ENCODE data around the gene DTX3.
"Not testable (repeated sequence)": the region's sequence is repeated elsewhere in the genome, so short reads cannot be mapped to it uniquely, and the experiment has no call there.

The DTX3 gene

DNA sequence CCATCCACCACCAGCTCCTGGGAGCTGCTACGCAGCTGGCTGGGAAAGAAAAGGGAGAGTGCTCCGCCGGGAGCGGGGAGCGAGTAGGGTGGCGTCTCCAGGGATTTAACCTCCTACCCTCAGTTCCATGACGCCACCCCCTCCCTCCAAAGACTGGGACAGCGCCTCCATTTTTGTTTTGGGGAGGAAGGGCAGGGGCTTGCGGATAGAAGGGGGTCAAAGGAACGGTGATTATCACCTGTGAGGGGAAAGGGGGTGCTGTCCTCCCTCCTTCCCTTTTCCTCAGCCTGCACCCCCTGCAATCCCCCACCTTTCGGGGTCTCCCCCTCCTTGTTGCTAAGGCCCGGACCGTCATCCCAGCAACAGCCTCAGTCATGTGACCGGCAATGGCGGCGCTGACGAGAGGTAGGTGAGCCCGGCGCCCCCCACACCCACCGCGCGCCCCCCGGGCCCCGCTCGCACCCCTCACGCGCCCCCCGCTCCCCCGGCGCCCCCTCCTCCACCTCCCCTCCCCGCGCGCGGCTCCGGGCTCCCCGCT is at the start of gene DTX3:
DTX3 (plus strand) TSS at position 371 of the 538 bp plus-strand sequence. CDS start 1,694 bp downstream, outside the sequence.
- no peak for DNase-seq

- DNase-seq, result no peak
Measured at GRCh38 chr12:57554897-57555296, 49.7 kb upstream of the DTX3 start.

DNA sequence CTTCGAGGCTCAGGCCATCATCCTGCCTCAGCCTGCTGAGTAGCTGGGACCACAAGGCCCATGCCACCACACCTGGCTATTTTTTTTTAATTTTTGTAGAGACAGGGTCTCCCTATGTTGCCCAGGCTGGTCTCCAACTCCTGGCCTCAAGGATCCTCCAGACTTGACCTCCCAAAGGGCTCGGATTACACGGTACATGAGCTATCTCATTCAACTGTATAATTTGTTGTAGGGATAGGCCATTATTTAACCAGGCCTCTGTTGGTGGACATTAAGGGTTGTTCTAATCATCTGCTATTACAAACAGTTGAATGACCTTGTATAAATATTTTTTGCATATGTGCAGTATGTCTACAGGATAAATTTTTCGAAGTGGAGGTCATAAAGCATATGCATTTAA is 45.8 kb upstream of the DTX3 start:
- no peak for DNase-seq

DNA sequence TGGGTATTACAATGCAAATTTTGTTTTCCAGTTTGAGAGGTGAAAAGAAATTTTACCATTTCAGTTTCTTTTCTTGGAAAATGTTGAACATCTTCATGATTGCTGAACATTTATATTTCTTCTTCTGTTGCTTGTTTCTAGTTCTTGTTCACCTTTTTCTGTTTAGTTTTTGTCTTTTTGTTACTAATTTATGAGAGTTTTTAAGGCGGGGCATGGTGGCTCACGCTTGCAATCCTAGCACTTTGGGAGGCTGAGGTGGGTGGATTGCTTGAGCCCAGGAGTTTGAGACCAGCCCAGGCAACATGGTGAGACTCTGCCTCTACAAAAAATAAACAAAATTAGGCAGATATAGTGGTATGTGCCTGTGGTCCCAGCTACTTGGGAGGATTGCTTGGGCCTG is 44.1 kb upstream of the DTX3 start:
- DNase-seq, result no peak

GRCh38 chr12:57561117-57561516 is 43.5 kb upstream of the DTX3 start:
- DNase-seq, result not testable (repeated sequence)

DNA sequence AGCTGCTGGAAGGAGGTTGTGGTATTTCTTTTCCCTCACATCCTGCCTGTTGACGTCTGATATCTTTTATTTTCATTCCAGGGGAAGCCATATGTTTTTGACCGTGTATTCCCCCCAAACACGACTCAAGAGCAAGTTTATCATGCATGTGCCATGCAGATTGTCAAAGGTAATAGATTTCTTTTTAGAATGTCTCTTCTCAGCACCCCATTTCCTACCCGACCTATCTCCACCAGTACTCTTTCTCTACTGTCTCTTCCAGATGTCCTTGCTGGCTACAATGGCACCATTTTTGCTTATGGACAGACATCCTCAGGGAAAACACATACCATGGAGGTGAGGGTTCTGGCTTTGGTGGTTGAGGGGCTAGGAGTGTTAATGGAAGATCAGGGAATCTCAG is 41.3 kb upstream of the DTX3 start:
- no peak for DNase-seq

DNA sequence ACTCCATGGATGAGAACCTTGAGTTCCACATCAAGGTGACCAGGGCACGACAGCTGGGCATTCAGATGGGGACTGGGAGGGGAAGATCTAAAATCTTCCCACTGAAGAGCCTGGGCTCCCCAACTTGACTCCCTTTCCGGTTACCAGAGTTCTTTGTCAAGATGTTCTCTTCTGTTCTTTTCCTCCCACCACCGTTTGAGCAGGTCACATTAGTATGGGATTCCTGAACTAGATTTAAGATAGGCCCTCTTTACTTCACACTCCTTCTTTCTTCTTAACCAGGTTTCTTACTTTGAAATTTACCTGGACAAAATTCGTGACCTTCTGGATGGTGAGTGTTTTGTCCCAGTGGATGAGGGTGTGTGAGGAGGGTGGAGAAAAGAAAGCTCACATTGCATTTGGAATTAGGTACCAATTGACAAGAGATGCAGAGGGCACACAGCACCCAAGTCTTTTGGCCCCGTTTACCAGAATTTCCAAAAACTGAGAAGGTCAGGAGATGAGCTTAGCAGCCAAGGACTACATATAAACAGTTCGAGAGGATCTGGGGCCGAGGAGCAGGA is 40.4 kb upstream of the DTX3 start:
- no peak for DNase-seq

- DNase-seq, result no peak
Measured at GRCh38 chr12:57568838-57569237, 35.8 kb upstream of the DTX3 start.

DNA sequence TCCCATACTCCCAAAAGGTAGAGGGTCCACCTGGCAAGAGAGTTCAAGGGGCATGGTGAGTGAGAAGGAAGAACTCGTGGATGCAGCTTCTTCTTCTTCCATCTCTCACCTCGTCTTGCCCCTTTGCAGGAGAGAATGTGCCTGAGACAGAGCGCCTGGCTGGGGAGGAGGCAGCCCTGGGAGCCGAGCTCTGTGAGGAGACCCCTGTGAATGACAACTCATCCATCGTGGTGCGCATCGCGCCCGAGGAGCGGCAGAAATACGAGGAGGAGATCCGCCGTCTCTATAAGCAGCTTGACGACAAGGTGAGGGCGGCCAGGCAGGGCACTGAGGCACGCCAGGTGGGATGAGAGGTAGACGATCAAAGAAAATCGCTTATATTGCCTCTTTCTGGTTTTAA is 34.8 kb upstream of the DTX3 start:
- no peak for DNase-seq

DNA sequence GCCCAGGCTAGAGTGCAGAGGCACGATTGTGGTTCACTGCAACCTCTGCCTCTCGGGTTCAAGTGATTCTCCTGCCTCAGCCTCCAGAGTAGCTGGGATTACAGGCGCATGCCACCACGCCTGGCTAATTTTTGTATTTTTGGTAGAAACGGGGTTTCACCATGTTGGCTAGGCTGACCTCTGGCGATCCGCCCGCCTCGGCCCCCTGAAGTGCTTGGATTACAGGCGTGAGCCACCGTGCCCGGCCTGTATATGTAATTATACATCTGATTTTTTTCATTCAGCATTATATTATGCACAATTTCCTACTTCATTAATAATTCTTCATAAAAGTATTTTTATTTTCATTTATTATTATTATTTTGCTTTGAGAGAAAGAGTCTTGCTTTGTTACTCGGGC is 34.2 kb upstream of the DTX3 start:
- DNase-seq, result not testable (repeated sequence)

- no peak for DNase-seq
Measured at GRCh38 chr12:57571926-57572762, 32.5 kb upstream of the DTX3 start.

DNA sequence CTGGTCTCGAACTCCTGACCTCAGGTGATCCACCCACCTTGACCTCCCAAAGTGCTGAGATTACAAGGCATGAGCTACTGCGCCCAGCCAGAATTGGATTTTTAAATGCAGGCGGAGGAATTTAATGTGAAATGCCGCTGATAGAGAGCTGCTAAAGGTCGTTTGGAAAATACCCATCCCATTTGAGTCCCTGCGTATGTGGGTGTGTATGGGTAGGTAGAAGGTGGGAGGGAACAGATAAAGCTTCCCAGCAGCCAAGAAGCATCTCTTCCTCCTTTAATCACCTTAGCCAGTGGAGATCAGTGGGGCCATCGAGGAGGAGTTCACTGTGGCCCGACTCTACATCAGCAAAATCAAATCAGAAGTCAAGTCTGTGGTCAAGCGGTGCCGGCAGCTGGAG is 29.8 kb upstream of the DTX3 start:
- no peak for DNase-seq

GRCh38 chr12:57575771-57576612 is 28.6 kb upstream of the DTX3 start:
- no peak for DNase-seq

DNA sequence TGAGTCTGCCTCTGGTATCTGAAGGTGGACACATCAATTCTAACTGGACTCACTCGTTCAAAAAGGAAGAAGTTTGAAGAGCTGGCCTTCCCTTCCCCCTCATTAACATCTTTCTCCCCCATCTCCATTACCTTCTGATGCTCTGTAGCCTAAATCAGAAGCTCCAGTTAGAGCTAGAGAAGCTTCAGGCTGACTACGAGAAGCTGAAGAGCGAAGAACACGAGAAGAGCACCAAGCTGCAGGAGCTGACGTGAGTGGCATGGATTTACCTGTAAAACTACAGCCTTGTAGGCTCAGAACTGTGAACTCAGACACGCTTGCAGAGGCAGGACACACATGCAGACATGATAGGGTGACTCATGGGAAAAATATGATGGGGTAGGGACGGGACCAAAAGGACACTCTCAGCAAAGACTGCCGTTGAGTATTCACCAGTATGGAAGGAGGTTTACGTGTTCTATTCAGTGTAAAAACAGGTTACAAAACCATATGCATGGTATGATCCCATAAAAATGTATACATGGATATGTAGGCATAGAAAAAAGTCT is 27.9 kb upstream of the DTX3 start:
- DNase-seq, result no peak

DNA sequence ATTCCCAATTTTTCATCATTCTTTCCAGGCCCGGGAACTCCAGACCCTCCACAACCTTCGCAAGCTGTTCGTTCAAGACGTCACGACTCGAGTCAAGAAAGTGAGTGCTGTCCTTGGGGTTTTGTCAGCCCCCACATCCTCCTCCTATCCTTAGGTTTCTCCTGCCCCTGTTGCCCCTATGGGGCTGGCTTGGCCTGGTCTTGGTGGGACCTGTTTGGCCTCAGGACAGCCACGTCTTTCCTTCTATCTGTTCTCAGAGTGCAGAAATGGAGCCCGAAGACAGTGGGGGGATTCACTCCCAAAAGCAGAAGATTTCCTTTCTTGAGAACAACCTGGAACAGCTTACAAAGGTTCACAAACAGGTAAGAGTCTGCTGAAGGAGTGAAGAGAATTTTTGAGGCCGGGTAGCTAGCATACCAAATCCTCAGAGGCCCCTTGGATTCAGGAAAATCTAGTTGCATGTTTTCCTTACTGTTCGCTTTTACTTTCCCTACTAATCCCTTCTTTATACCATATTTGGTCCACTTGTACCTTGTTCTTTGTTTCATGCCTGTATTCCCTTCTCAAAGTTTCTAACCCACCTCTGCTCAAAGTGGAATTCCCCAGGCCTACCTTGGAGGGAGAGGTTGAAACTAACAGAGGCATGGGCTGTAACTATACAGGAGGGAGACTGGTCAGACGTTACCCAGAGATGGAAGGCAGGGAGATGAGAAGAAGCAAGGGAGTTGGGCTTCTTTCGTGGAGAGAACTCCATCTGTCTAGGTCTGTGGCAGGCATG is 26.5 kb upstream of the DTX3 start:
- no peak for DNase-seq

- DNase-seq, result no peak
Measured at GRCh38 chr12:57579011-57579410, 25.6 kb upstream of the DTX3 start.

DNA sequence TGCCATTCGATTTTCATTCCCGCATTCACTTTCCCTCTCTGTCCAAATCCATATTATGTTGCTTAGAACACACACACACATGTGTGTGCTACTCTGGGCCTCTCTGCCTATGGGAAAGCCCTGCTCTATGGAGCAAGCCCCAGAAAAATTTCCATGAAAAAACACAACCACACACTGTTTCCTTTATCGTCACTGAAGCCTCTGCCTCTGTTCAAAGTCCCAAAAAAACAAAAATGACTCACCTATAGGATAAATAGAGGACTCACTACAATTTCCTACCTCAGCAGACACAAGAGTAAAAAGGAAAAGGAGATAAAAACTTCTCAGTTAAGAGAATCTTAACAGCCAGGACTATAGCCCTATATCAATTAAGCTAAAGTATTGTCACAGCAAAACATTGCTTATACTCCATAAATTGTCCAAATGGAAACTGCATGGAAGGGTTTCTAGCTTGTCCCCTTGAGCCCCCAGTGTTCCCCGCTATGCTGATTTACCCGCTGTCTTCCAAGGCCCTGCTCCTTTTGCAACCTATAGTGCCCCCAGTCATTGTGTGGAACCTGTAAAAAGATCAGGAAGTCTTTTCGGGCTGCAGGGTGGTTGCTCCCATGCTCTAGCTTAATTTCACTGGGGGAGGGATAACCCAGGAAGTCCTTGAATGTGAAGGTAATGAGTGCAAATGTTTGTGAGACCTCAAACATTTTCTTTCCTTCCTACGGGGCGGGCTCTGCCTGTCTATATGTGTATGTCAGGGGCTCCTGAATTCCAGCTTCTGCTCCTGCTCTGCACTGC is 24.8 kb upstream of the DTX3 start:
- no peak for DNase-seq

DNA sequence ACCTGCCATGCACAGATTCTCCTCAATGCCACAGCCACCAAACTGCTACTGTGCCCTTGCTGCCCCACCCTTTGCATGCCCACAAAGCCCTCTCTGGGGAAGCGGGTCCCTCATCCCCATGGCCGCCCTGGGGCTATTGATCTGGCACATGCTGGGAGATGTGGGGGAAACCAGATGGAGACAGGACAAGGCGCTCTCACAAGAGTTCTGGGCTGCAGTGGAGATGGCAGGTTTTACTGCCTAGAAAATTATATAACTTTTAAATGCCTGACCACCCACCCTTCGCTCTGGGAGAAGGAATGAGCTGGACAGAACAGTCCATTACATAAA is 24.2 kb upstream of the DTX3 start:
- no peak for DNase-seq

- DNase-seq, result no peak
Measured at GRCh38 chr12:57581802-57582201, 22.8 kb upstream of the DTX3 start.

- no peak for DNase-seq
Measured at GRCh38 chr12:57582440-57582839, 22.2 kb upstream of the DTX3 start.

DNA sequence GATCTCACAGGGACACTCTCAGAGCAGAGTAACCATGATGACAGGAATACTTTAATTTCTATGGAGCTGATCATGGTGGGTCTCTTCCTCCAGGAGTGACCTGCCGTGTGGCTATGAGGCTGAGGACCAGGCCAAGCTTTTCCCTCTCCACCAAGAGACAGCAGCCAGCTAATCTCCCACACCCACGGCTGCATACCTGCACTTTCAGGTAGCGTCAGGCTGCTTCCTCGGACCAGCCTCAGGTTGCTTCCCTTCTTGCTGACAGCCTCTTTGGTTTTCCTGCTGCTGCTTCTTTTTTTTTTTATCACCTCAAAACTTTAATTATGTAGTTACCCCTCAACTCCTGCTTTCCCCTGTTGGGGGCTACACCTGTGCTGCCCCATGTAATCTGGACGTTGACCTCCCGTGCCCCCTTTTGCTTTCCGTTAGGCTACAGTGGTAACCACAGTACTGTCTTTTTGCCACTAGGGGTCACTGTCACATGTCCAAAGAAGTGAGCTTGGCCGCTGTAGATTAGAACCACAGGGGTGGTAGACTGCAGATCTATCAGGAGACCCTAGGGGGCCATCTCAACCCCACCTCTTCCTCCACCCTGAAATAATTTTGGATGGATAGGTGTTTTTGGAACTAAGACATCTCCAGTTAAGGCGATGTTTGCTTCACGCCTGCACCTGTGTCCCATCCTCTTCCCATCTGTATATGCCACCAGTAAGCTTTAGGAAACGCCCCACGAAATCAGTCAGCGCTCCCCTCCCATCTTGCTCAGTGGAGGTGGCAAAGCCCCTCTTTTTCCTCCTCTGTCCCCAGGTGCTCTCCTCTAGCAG is 21.4 kb upstream of the DTX3 start:
- DNase-seq, result peak; percentile 56

Data from NCI-H1417 treated with DMSO at 0.1 percent for 48 hours (cell line).